VCaP (cell line): ENCODE results near the gene ZNF141.
"Not testable (repeated sequence)": the region's sequence is repeated elsewhere in the genome, so short reads cannot be mapped to it uniquely, and the experiment has no call there.

ENCODE experiments used
- H3K27ac ChIP-seq: fragments of 450-650 bp; 2 replicates; pipeline ENCODE4 v1.5.1; 2017
- CTCF ChIP-seq: fragments of 450-650 bp; conservative IDR thresholded peaks from 2 replicates; pipeline ENCODE4 v1.5.1; 2017; ENCODE audit warnings: mild to moderate bottlenecking, moderate library complexity

ZNF141 gene

GRCh38 chr4:386708-387105 lies 49.1 kb downstream of the ZNF141 start:
- no peak for TF ChIP-seq CTCF
- H3K27ac ChIP-seq = no peak overlapping the region

- no peak overlapping the region for H3K27ac ChIP-seq
- no peak for TF ChIP-seq CTCF
These were observed 66.4 kb downstream of the ZNF141 start for GRCh38 chr4:404006-404405.

GRCh38 chr4:408321-408720 lies 70.7 kb downstream of the ZNF141 start:
- H3K27ac ChIP-seq = not testable (repeated sequence)

- H3K27ac ChIP-seq = no peak overlapping the region
- TF ChIP-seq CTCF = no peak
These were observed 85.0 kb downstream of the ZNF141 start for GRCh38 chr4:422587-422986.
